ENCODE measurements around the gene RB1. TPM values are rescaled to one million over a fixed set of nuclear protein-coding genes. Genes with fewer than 3 reads are reported as not detected.

Gene RB1
- total and polyA plus RNA-seq, 3 donors from 2014 or later = 21.9 to 43.0 (median 38.8) TPM

GRCh38 chr13:48502601-48503319 lies 199.2 kb downstream of the RB1 start:
- TF ChIP-seq CTCF (IDR thresholded peaks at IDR 0.05) (no peak), POLR2A (IDR thresholded peaks at IDR 0.05) (no peak)
- 90 to 94% methylated on average over 19 of the region's 19 CpGs for WGBS, 2 donors
- H3K36me3 ChIP-seq (ENCODE audit: low read depth, missing control alignments) = no peaks in the 10 kb centered on the region
- H3K4me1 ChIP-seq = no peaks in the 10 kb centered on the region
- H3K27me3 ChIP-seq = no peaks in the 10 kb centered on the region
- no peaks in the 10 kb centered on the region for H3K9me3 ChIP-seq
- intact Hi-C loops (cut with DNase I; ENCODE audit: low total_unique reads) = no loop called here
- DNase-seq = no peak
- H3K27ac ChIP-seq = no peak overlapping the region
- no peak overlapping the region for H3K4me3 ChIP-seq

- peaks cover 3% of the 10 kb centered on the region for H3K36me3 ChIP-seq (ENCODE audit: low read depth, missing control alignments)
These were observed 201.1 kb downstream of the RB1 start for GRCh38 chr13:48504606-48505005.

GRCh38 chr13:48505012-48505411 lies 201.5 kb downstream of the RB1 start:
- H3K9me3 ChIP-seq = no peaks in the 10 kb centered on the region
- no peak overlapping the region for H3K4me3 ChIP-seq
- no peaks in the 10 kb centered on the region for H3K4me1 ChIP-seq
- H3K27me3 ChIP-seq = no peaks in the 10 kb centered on the region
- H3K27ac ChIP-seq = peak overlapping the region in 1 of 2 donors; percentile 54
- no peak for DNase-seq
- H3K36me3 ChIP-seq (ENCODE audit: low read depth, missing control alignments) = peaks cover 3% of the 10 kb centered on the region
- TF ChIP-seq CTCF (IDR thresholded peaks at IDR 0.05) (no peak), POLR2A (IDR thresholded peaks at IDR 0.05) (no peak)
- intact Hi-C loops (cut with DNase I; ENCODE audit: low total_unique reads) = no loop called here
- WGBS, 2 donors = 69 to 86% methylated on average over 4 of the region's 4 CpGs

More at GRCh38 chr13:48504606-48505005, 201.1 kb downstream of the RB1 start:
- Histone ChIP-seq H3K27ac (peak overlapping the region in 1 of 2 donors; percentile 54), H3K27me3 (no peaks in the 10 kb centered on the region), H3K4me3 (no peak overlapping the region), H3K4me1 (no peaks in the 10 kb centered on the region), H3K9me3 (no peaks in the 10 kb centered on the region)
- WGBS, 2 donors = 71 to 80% methylated on average over 8 of the region's 8 CpGs
- intact Hi-C loops (cut with DNase I; ENCODE audit: low total_unique reads) = no loop called here
- TF ChIP-seq CTCF (IDR thresholded peaks at IDR 0.05) (no peak), POLR2A (IDR thresholded peaks at IDR 0.05) (no peak)
- peak; percentile 37 for DNase-seq

- Histone ChIP-seq H3K27ac (peak overlapping the region; percentile 54 to 58), H3K27me3 (no peaks in the 10 kb centered on the region), H3K36me3 (ENCODE audit: low read depth, missing control alignments) (peaks cover 3% of the 10 kb centered on the region), H3K9me3 (no peaks in the 10 kb centered on the region), H3K4me3 (no peak overlapping the region), H3K4me1 (no peaks in the 10 kb centered on the region)
- 81 to 82% methylated on average over 11 of the region's 11 CpGs for WGBS, 2 donors
- no peak for TF ChIP-seq POLR2A (IDR thresholded peaks at IDR 0.05)
- intact Hi-C loops (cut with DNase I; ENCODE audit: low total_unique reads) = no loop called here
- peak; percentile 55 for DNase-seq
These were observed 202.1 kb downstream of the RB1 start for GRCh38 chr13:48505597-48506091.

GRCh38 chr13:48506092-48506701 lies 202.6 kb downstream of the RB1 start:
- intact Hi-C loops (cut with DNase I; ENCODE audit: low total_unique reads) = no loop called here
- TF ChIP-seq CTCF (IDR thresholded peaks at IDR 0.05) (no peak), POLR2A (IDR thresholded peaks at IDR 0.05) (no peak)
- Histone ChIP-seq H3K4me1 (no peaks in the 10 kb centered on the region), H3K36me3 (ENCODE audit: low read depth, missing control alignments) (peaks cover 3% of the 10 kb centered on the region), H3K9me3 (no peaks in the 10 kb centered on the region), H3K27ac (peak overlapping the region; percentile 54 to 58), H3K4me3 (no peak overlapping the region), H3K27me3 (no peaks in the 10 kb centered on the region)
- 69 to 77% methylated on average over 14 of the region's 14 CpGs for WGBS, 2 donors
- DNase-seq = no peak
